Muscle layer of colon (tissue), 2 donors: Measurements from ENCODE around the gene DLGAP1.
"Not testable (repeated sequence)": the region's sequence is repeated elsewhere in the genome, so short reads cannot be mapped to it uniquely, and the experiment has no call there.

Source experiments
- H3K27ac ChIP-seq: one replicate; pipeline ENCODE4 v1.7.0; 2013; ENCODE audit warnings: low read depth, mild to moderate bottlenecking, low read length, moderate library complexity
- H3K27me3 ChIP-seq, 2 donors: one replicate each; pipeline ENCODE4 v1.7.0; 2013; ENCODE audit warnings: low read length in 2 of 2, mild to moderate bottlenecking in 2 of 2; ENCODE audit not compliant: insufficient read depth in 2 of 2, control insufficient read depth in 1 of 2
- H3K36me3 ChIP-seq: one replicate; pipeline ENCODE4 v1.7.0; 2013; ENCODE audit warnings: mild to moderate bottlenecking, low read length; ENCODE audit not compliant: insufficient read depth
- H3K4me1 ChIP-seq: one replicate; pipeline ENCODE4 v1.7.0; 2013; ENCODE audit warnings: mild to moderate bottlenecking, low read length; ENCODE audit not compliant: insufficient read depth
- H3K4me3 ChIP-seq, 2 donors: one replicate each; pipeline ENCODE4 v1.7.0; 2013; ENCODE audit warnings: low read length in 2 of 2, low read depth in 1 of 2, mild to moderate bottlenecking in 1 of 2, moderate library complexity in 1 of 2
- H3K9ac ChIP-seq: one replicate; pipeline ENCODE4 v1.7.0; 2013; ENCODE audit warnings: low read length
- H3K9me3 ChIP-seq: one replicate; pipeline ENCODE4 v1.7.0; 2013; ENCODE audit warnings: mild to moderate bottlenecking, low read length
- donor health status: abdominal sarcoma.
- donor health status: Adenocarcinoma of cecum.

Gene DLGAP1

GRCh38 chr18:3480827-3481573 lies 974.1 kb downstream of the DLGAP1 start:
- no peak overlapping the region for H3K27ac ChIP-seq
- no peak overlapping the region for H3K9ac ChIP-seq
- no peaks in the 10 kb centered on the region for H3K4me1 ChIP-seq
- no peaks in the 10 kb centered on the region for H3K9me3 ChIP-seq
- H3K4me3 ChIP-seq: no peak overlapping the region
- H3K36me3 ChIP-seq: no peaks in the 10 kb centered on the region
- no peaks in the 10 kb centered on the region for H3K27me3 ChIP-seq

DNA sequence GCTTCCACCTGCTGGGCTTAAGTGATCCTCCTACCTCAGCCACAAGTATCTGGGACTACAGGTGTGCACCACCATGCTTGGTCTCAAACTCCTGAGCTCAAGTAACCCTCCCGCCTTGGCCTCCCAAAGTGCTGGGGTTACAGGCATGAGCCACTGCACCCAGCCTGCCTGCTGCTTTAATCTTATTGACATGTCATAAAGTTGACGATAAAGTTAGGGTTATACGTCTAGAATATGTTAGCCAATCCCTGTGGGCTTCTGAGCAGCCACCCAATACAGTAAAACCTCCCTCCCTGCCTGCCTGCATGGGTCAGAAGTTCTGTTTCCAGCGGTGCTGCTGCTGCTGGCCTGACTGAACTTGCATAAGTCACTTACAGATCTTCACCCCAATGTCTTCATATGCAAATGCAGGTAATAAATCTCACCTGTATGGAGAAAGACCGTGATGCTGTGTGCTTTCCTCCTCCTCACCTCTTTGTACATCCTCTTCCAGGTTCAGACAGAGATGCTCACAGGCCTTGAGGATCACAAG lies 975.1 kb downstream of the DLGAP1 start:
- Histone ChIP-seq H3K9me3 (no peaks in the 10 kb centered on the region), H3K9ac (no peak overlapping the region), H3K27me3 (no peaks in the 10 kb centered on the region), H3K4me1 (no peaks in the 10 kb centered on the region), H3K36me3 (no peaks in the 10 kb centered on the region), H3K4me3 (no peak overlapping the region), H3K27ac (no peak overlapping the region)

DNA sequence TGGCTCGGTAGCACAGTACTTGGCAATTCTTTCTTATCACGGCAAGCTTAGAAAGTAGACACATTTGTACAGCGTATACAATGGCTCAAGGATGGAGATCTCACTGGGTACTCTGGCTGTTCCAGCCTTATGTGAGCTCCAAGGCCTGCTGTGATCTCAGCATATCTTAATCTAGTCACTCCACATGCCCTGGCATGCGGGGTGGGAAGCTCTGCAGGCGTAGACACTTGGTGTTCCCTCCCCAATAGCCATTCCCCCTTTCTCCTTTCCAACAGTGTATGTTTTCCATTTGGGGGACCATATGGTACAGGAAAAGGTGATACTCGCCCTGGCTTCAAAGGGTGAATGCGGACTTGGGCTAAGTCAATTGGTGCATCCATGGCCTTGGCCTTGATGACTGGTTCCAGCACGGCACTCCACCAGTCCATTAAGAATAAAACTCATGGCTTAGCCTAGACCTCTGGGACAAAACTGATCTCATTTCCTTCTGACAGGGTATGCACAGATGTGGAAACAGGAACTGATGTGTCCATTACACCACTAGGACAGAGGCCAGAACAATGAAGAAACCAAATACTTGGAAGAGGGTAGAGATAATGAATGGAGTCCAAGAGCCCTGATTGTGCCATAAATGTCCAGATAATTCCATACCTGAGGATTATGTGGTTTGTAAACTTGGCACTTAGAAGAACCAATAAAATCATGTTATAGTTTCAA lies 976.7 kb downstream of the DLGAP1 start:
- Histone ChIP-seq H3K27ac (no peak overlapping the region), H3K4me3 (no peak overlapping the region), H3K36me3 (no peaks in the 10 kb centered on the region), H3K4me1 (no peaks in the 10 kb centered on the region), H3K9ac (no peak overlapping the region), H3K27me3 (no peaks in the 10 kb centered on the region), H3K9me3 (no peaks in the 10 kb centered on the region)

DNA sequence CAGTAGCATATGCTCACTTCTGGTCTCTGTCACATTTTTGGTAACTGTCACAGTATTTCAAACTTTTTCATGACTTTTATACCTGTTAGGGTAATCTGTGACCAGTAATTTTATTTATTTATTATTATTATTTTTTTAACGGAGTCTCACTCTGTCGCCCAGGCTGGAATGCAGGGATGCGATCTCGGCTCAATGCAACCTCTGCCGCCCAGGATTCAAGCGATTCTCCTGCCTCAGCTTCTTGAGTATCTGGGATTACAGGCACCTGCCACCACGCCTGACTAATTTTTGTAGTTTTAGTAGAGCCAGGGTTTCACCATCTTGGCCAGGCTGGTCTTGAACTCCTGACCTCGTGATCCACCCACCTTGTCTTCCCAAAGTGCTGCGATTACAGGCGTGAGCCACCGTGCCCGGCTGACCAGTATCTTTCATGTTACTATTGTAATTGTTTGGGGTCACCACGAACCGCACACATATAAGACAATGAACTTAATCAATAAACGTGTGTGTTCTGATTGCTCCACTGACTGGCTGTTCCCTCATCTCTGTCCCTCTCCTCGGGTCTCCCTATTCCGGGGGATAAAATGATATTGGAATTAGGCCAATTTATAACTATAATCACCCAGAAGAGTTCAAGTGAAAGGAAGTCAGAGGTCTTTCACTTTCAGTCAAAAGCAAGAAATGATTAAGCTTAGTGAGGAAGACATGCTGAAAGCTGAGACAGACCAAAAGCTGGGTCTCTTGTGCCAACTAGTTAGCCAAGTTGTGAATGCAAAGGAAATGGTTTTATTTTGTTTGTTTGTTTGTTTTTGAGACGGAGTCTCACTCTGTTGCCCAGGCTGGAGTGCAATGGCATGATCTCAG lies 982.2 kb downstream of the DLGAP1 start:
- H3K27me3 ChIP-seq: no peaks in the 10 kb centered on the region
- no peak overlapping the region for H3K27ac ChIP-seq
- H3K36me3 ChIP-seq: no peaks in the 10 kb centered on the region
- no peak overlapping the region for H3K9ac ChIP-seq
- H3K4me1 ChIP-seq: no peaks in the 10 kb centered on the region
- H3K9me3 ChIP-seq: no peaks in the 10 kb centered on the region
- no peak overlapping the region for H3K4me3 ChIP-seq

DNA sequence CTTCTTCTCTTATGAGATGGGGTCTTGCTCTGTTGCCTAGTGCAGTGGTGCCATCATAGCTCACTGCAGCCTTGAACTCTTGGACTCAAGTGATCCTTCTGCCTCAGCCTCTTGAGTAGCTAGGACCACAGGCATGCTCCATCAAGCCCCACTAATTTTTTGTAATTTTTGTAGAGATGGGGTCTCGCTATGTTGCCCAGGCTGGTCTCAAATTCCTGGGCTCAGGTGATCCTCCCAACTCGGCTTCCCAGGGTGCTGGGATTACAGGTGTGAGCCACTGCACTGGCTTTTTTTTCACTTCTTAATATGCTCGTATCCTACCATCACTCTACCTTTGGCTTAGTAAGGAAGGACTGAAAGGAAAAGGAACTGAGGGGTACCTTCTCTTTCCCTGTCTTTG lies 983.0 kb downstream of the DLGAP1 start:
- H3K4me1 ChIP-seq, H3K9ac ChIP-seq, H3K9me3 ChIP-seq, H3K27ac ChIP-seq, H3K36me3 ChIP-seq, H3K4me3 ChIP-seq, H3K27me3 ChIP-seq: not testable (repeated sequence)

DNA sequence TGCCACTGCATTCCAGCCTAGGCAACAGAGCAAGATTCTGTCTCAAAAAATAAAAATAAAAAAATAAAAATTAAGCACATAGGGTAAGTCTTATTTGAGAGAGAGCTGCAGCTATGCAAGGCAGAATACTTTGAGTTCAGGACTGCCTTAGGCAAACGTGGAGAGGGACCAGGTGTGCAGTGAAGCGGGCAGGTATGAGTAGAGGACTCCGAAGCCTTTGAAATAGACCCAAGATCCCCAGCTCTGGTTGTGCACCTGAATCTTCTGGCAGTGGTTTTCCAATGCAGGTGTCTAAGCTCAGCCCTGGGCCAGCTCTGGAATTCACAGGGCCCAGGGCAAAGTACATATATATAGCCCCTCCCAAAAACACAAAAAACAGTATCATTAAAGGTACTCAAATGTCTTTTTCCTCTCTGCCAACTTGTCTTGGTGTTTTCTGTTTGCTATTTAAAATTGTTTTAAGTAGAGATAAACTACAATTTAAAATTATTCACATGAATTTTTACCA lies 983.9 kb downstream of the DLGAP1 start:
- no peaks in the 10 kb centered on the region for H3K4me1 ChIP-seq
- no peaks in the 10 kb centered on the region for H3K36me3 ChIP-seq
- H3K27me3 ChIP-seq: no peaks in the 10 kb centered on the region
- H3K9ac ChIP-seq: no peak overlapping the region
- no peak overlapping the region for H3K27ac ChIP-seq
- no peaks in the 10 kb centered on the region for H3K9me3 ChIP-seq
- H3K4me3 ChIP-seq: no peak overlapping the region

DNA sequence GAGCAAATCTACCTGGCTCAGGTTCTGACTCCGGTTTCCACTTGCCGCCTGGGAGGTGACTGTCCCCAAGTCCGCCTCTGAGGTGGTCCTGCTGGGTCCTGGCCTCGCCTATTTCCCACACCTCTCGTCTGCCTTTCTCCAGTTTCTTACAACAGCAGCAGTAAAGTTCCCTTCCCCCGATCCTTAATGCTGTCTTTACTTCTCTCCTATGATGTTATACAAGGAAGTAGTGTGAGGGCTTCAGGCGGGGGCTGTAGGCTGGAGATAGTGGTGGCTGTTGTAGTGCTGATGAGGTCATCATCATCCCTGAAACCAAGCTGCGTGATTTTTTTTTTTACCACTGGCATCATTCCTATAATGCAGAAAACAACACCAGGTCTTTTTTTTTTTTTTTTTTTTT lies 986.3 kb downstream of the DLGAP1 start:
- no peaks in the 10 kb centered on the region for H3K27me3 ChIP-seq
- H3K4me3 ChIP-seq: no peak overlapping the region
- H3K27ac ChIP-seq: no peak overlapping the region
- H3K36me3 ChIP-seq: no peaks in the 10 kb centered on the region
- H3K9ac ChIP-seq: no peak overlapping the region
- H3K9me3 ChIP-seq: no peaks in the 10 kb centered on the region
- H3K4me1 ChIP-seq: no peaks in the 10 kb centered on the region

DNA sequence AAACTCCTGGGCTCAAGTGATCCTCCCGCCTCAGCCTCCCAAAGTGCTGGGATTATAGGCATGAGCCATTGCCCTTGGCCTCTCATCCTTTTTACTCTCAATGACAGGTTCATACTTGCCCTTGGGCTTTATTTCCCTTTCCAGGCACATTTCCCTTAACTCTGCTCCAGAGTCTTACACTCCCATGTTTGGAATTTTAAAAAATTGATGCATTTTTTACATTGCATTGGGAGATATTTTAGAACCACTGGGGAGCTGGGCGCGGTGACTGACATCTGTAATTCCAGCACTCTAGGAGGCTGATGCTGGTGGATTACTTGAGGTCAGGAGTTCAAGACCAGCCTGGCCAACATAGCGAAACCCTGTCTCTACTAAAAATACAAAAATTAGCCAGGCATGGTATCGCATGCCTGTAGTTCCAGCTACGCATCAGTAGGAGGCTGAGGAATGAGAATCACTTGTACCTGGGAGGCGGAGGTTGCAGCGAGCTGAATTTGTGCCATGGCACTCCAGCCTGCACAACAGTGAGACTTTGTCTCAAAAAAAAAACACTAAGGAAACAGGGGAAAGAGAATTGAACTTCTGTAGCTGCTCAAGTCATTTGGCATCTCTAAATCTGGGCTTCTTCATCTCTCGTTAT lies 986.9 kb downstream of the DLGAP1 start:
- no peaks in the 10 kb centered on the region for H3K4me1 ChIP-seq
- H3K4me3 ChIP-seq: no peak overlapping the region
- H3K9me3 ChIP-seq: no peaks in the 10 kb centered on the region
- no peak overlapping the region for H3K27ac ChIP-seq
- no peaks in the 10 kb centered on the region for H3K27me3 ChIP-seq
- no peak overlapping the region for H3K9ac ChIP-seq
- no peaks in the 10 kb centered on the region for H3K36me3 ChIP-seq

GRCh38 chr18:3466872-3467271 lies 988.2 kb downstream of the DLGAP1 start:
- H3K27ac ChIP-seq: no peak overlapping the region
- H3K27me3 ChIP-seq: no peaks in the 10 kb centered on the region
- H3K9ac ChIP-seq: no peak overlapping the region
- H3K36me3 ChIP-seq: no peaks in the 10 kb centered on the region
- H3K4me1 ChIP-seq: no peaks in the 10 kb centered on the region
- H3K4me3 ChIP-seq: no peak overlapping the region
- H3K9me3 ChIP-seq: no peaks in the 10 kb centered on the region

- Histone ChIP-seq H3K27me3 (no peaks in the 10 kb centered on the region), H3K4me1 (no peaks in the 10 kb centered on the region), H3K27ac (no peak overlapping the region)
Measured at GRCh38 chr18:3466045-3466444, 989.1 kb downstream of the DLGAP1 start.

GRCh38 chr18:3463051-3463450 lies 992.1 kb downstream of the DLGAP1 start:
- Histone ChIP-seq H3K4me1 (no peaks in the 10 kb centered on the region), H3K4me3 (no peak overlapping the region), H3K27ac (no peak overlapping the region), H3K36me3 (peaks cover 7% of the 10 kb centered on the region), H3K9me3 (no peaks in the 10 kb centered on the region), H3K27me3 (no peaks in the 10 kb centered on the region), H3K9ac (no peak overlapping the region)

More at GRCh38 chr18:3466045-3466444, 989.1 kb downstream of the DLGAP1 start:
- no peak overlapping the region for H3K9ac ChIP-seq
- H3K36me3 ChIP-seq: no peaks in the 10 kb centered on the region
- H3K9me3 ChIP-seq: no peaks in the 10 kb centered on the region
- no peak overlapping the region for H3K4me3 ChIP-seq
